ENCODE measurements around the gene PCDHA10.

The PCDHA10 gene

GRCh38 chr5:140883927-140884697 lies 28.4 kb downstream of the PCDHA10 start:
- no peak for DNase-seq

DNA sequence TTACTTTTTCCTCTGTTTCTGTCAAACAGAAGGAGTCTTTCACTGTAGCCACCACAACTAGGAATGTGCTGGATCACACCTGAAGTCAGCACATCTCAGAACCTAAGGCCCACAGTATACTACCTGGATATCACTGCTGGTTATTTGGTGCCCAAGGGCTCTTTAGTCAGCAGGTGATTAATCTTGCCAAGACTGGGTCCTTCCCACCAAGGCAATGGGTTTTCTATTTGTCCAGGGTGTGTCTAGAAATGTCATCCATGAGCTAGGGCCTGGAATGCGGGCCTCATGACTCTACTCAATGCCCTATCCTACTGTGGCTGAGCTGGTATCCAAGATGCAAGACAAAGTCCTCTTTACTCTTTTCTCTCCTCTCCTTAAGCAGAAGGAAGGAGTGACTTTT lies 60.6 kb downstream of the PCDHA10 start:
- DNase-seq = no peak
